Effector CD8-positive, alpha-beta T cell (primary cell): ENCODE results near the gene GALNT10.

Source experiments
- DNase-seq: peaks from one replicate; lab custom pipeline; 2025; lab: John Stamatoyannopoulos, UW

The GALNT10 gene

GRCh38 chr5:154324033-154324432 lies 133.5 kb downstream of the GALNT10 start:
- no peak for DNase-seq

DNA sequence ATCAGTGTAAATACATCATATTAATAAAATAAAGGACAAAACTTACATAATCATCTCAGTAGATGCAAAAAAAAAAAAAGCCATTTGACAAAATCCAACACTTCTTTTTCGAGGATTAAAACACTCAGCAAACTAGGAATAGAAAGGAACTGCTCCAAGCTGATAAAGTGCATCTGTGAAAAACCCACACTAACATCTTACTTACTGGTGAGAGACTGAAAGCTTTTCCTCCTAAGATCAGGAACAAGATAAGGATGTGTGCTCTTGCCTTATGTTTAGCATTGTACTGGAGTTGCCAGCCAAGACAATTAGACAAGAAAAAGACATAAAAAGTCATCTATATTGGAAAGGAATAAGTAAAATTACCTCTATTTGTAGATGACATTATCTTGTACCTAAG lies 135.0 kb downstream of the GALNT10 start:
- no peak for DNase-seq

DNA sequence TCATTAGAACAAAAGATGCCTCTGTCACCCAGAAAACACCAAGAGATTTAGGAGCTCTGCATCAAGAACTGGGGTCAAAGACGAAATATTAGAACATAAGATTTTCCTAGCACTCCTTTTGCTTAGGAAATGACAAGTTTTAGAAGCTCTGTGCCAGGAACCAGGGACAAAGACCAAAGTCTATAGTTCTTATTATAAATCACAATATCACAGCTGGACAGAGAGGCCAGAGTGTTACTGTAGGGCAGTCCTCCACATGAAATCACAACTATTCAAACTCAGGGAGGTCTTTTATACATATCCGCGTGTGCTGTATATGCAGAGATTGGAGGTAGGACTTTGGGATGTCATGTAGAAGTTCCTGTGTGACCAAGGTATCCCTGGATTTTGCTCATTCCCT lies 138.5 kb downstream of the GALNT10 start:
- DNase-seq: no peak

- DNase-seq: no peak
Measured at GRCh38 chr5:154329519-154330040, 139.0 kb downstream of the GALNT10 start.

- DNase-seq: no peak
Measured at GRCh38 chr5:154330097-154330667, 139.6 kb downstream of the GALNT10 start.

DNA sequence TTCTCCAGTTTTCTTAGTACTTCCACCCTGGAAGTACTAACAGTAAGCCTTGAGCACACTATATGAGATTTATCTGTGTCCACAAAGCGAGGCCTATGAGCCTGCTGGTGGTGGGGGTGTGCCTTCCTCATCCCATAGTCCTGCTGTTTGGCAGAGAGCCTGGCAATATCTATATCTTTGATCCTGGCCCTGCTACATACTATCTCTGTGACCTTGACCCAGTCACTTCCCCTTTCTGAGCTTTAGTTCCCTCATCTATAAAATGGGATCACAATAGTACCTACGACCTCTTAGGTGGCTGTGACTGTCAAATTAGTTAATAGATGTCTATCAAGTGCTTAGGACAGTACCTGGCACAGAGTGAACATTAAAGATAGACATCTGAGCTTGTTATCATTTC lies 140.7 kb downstream of the GALNT10 start:
- DNase-seq: no peak

GRCh38 chr5:154331924-154332323 lies 141.4 kb downstream of the GALNT10 start:
- DNase-seq: no peak

GRCh38 chr5:154332451-154332850 lies 141.9 kb downstream of the GALNT10 start:
- DNase-seq: no peak

DNA sequence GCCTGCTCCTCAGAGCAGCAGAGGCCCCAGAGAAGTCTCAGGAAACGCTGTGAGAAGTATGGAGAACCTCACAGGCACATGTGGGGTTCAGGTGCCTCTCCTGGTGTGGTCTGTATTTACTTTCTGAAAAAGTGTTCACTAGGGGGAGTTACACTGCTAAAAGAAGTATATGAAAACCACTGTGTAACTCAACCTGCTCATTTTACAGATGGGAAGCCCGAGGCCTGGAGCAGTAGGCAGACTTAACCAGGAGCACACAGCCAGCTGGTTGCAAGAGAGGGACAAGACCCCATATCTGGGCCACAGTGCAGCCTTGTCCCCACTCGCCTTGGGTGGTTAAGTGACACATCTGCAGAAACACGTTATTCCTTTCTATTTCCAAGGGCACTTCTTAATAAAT lies 142.5 kb downstream of the GALNT10 start:
- no peak for DNase-seq

DNA sequence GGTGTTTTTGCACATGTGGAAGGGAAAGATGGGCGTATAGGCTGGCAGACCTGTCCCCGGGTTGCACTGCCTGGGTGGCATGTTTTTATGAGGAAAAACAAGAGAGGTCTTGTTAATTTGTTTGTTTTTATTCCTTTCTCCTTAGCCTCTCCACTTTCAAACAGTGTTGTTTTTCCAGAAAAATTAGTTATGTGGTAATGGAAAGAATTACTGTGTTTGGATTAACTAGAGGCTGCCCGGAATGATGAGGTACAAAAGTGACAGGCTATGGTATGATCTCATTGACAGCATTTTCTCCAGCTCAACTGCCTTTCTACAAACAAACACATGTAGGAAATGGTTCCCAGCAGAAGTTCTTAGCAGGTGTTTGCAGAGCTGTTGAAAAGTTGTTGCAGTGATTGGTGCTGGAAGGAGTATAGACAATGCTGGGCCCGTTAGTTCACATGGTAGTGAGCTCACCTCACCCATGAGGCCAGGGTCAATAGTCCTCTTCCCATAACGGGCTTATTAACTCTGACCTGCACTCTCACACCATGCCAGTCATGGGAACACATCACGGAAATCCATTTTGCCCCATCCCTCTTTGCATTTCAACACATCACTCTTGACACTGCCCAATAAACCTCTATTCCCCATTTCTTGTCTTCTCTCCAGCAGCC lies 144.0 kb downstream of the GALNT10 start:
- no peak for DNase-seq

DNA sequence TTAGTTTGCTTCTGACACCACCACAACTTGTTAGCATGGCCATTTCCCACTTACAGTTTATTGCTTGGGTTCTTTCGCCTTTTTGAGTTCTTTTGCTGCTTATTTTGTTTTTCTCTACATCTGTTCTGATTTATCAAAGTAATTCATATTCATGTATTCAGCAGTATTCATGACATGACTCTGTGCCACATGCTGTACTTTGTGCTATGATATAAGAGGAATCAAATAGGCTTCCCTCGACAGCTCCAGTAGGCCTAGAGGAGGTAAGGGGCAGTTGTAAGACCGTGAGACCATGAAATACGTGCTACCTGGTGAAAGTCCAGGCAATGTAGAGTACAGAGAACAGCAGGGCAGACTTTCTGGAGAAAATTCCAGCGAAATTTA lies 144.5 kb downstream of the GALNT10 start:
- no peak for DNase-seq

- no peak for DNase-seq
Measured at GRCh38 chr5:154341620-154342019, 151.1 kb downstream of the GALNT10 start.

DNA sequence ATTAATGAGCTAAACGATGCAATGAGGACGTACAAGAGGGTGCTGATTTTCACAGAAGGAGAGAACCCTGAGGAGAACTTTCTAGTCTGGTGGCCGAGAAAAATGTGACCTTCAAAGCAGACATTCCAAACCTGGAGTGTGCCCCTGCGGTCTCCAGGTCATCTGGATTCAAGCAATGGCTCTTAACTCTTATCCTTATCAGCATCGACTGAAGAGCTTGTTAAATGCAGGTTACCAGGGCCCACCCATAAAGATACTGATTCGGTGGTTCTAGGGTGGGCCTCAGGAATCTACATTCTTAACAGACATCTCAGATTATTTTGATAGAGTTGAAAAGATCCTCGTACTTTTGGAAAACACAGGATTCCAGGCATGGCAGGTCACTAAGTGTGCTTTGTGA lies 151.7 kb downstream of the GALNT10 start:
- DNase-seq: no peak

- no peak for DNase-seq
Measured at GRCh38 chr5:154342963-154343362, 152.4 kb downstream of the GALNT10 start.

DNA sequence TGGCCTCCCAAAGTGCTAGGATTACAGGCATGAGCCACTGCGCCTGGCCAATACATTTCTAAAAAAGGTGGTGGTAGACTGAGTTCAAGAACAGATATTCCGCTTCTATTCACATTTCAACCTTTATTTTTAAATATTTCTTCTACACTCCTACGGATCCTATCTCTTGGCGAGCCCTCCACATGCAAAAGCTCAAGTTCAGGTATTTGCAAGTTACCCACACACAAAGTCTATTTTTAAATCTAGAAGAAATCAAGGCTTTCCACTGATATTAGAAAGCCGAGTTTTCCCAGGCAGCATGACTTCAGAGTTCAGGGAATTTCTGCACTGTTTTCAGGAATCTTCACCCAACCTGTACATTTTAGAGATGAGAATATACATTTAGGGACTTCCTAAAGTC lies 153.9 kb downstream of the GALNT10 start:
- no peak for DNase-seq

DNA sequence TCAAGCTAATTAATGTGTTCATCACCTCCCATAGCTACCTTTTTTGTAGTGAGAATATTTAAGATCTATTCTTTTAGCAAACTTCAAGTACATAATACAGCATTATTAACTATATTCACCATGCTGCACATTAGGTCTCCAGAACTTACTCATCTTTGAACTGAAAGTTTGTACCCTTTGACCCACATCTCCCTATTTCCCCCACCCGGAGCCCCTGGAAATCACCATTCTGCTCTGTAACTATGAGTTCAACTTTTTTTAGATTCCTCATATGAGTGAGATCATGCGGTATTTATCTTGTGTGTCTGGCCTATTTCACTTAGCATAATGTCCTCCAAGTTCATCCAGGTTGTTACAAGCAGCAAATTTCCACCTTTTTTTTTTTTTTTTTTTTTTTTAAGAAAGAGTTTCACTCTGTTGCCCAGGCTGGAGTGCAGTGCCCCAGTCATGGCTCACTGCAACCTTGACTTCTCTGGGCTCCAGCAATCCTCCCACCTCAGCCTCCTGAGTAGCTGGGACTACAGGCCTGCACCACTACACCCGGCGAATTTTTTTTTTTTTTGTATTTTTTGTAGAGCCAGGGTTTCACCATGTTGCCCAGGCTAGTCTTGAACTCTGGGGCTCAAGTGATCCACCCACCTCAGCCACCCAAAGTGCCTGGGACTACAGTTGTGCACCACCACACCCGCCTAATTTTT lies 154.9 kb downstream of the GALNT10 start:
- no peak for DNase-seq

GRCh38 chr5:154346427-154346826 lies 155.9 kb downstream of the GALNT10 start:
- no peak for DNase-seq

- DNase-seq: no peak
Measured at GRCh38 chr5:154349626-154350264, 159.2 kb downstream of the GALNT10 start.

GRCh38 chr5:154351141-154351540 lies 160.6 kb downstream of the GALNT10 start:
- DNase-seq: no peak

GRCh38 chr5:154351566-154351965 lies 161.0 kb downstream of the GALNT10 start:
- DNase-seq: no peak

- DNase-seq: no peak
Measured at GRCh38 chr5:154352960-154353548, 162.5 kb downstream of the GALNT10 start.

- DNase-seq: no peak
Measured at GRCh38 chr5:154355129-154355611, 164.6 kb downstream of the GALNT10 start.
